ENCODE data around the gene FGF11. TPM values are rescaled to one million over a fixed set of nuclear protein-coding genes. Genes with fewer than 3 reads are reported as not detected.

FGF11 gene
- total and polyA plus RNA-seq, 2 experiments from 2014 or later, result 50.4 to 51.9 TPM

DNA sequence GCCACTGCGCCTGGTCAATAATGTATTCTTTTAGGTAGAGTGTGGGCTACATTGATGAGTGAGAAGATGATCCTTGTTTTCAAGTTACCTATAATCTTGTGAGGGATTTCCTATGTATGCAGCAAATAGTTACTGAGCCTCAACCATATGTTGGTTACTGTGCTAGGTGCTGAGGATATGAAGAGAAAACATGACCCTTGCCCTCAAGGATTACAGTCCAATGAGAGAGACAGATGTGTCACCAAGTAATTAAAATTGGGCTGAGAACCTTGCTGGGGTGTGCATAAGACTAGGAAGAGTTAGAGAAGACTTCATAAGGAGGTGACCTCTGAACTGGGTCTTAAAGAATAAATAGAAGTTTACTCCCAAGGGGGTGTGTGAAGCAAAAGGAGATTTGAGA, 52.3 kb downstream of the FGF11 start:
- peaks cover 4% of the 10 kb centered on the region for H3K36me3 ChIP-seq
- no peak for TF ChIP-seq CTCF (IDR thresholded peaks at IDR 0.05; ENCODE audit: low read depth, low read length)
- no peak for DNase-seq (ENCODE audit: low read depth in 1 of 2, low spot score in 1 of 2)

GRCh38 chr17:7493941-7494340, 54.6 kb downstream of the FGF11 start:
- peaks cover 22% of the 10 kb centered on the region for H3K36me3 ChIP-seq
- no peak overlapping the region for H3K27ac ChIP-seq
- TF ChIP-seq CTCF (IDR thresholded peaks at IDR 0.05; ENCODE audit: low read depth, low read length), result no peak
- H3K9me3 ChIP-seq (ENCODE audit: low read depth), result no peaks in the 10 kb centered on the region
- no peak overlapping the region for H3K4me3 ChIP-seq
- DNase-seq (ENCODE audit: low read depth in 1 of 2, low spot score in 1 of 2), result no peak
- no peaks in the 10 kb centered on the region for H3K4me1 ChIP-seq (ENCODE audit: low read depth)
- no peaks in the 10 kb centered on the region for H3K27me3 ChIP-seq

More for the DNA sequence above, 52.3 kb downstream of the FGF11 start:
- H3K4me1 ChIP-seq (ENCODE audit: low read depth), result peaks cover 3% of the 10 kb centered on the region
- no peak overlapping the region for H3K4me3 ChIP-seq
- no peaks in the 10 kb centered on the region for H3K9me3 ChIP-seq (ENCODE audit: low read depth)
- no peaks in the 10 kb centered on the region for H3K27me3 ChIP-seq
- no peak overlapping the region for H3K27ac ChIP-seq

Other genes starting within 250 kb of the FGF11 start
Only the 30 nearest of the 40 such genes appear.
- 76.0 and 78.3 TPM in 2 replicates for gene CTDNEP1, start 187.8 kb upstream of the FGF11 start, total RNA-seq
- 92.5 and 98.6 TPM in 2 replicates for gene CTDNEP1, start 187.8 kb upstream of the FGF11 start, polyA plus RNA-seq
- 54.5 and 68.8 TPM in 2 replicates for gene ELP5, start 187.3 kb upstream of the FGF11 start, total RNA-seq
- gene ELP5, start 187.3 kb upstream of the FGF11 start, polyA plus RNA-seq, result 62.3 and 82.9 TPM in 2 replicates
- gene CLDN7, start 177.0 kb upstream of the FGF11 start, total RNA-seq, result 0.32 and 0.51 TPM in 2 replicates
- 0.83 and 0.99 TPM in 2 replicates for gene CLDN7, start 177.0 kb upstream of the FGF11 start, polyA plus RNA-seq
- gene SLC2A4, start 157.8 kb upstream of the FGF11 start, total RNA-seq, result 36.3 and 42.6 TPM in 2 replicates
- 23.4 and 32.7 TPM in 2 replicates for gene SLC2A4, start 157.8 kb upstream of the FGF11 start, polyA plus RNA-seq
- 27.8 and 56.2 TPM in 2 replicates for gene YBX2, start 144.9 kb upstream of the FGF11 start, total RNA-seq
- gene YBX2, start 144.9 kb upstream of the FGF11 start, polyA plus RNA-seq, result 20.9 and 32.7 TPM in 2 replicates
- 319 and 545 TPM in 2 replicates for gene EIF5A, start 131.9 kb upstream of the FGF11 start, total RNA-seq
- gene EIF5A, start 131.9 kb upstream of the FGF11 start, polyA plus RNA-seq, result 719 and 988 TPM in 2 replicates
- gene GPS2, start 124.2 kb upstream of the FGF11 start, total RNA-seq, result 59.9 and 76.2 TPM in 2 replicates
- 68.7 and 97.4 TPM in 2 replicates for gene GPS2, start 124.2 kb upstream of the FGF11 start, polyA plus RNA-seq
- gene NEURL4, start 110.2 kb upstream of the FGF11 start, total RNA-seq, result 25.3 and 32.4 TPM in 2 replicates
- gene NEURL4, start 110.2 kb upstream of the FGF11 start, polyA plus RNA-seq, result 12.2 and 15.5 TPM in 2 replicates
- gene ACAP1, start 103.0 kb upstream of the FGF11 start, total RNA-seq, result 1.4 and 6.9 TPM in 2 replicates
- 25.9 and 32.1 TPM in 2 replicates for gene ACAP1, start 103.0 kb upstream of the FGF11 start, polyA plus RNA-seq
- gene KCTD11, start 87.3 kb upstream of the FGF11 start, total RNA-seq, result 15.9 and 18.4 TPM in 2 replicates
- 10.7 and 14.0 TPM in 2 replicates for gene KCTD11, start 87.3 kb upstream of the FGF11 start, polyA plus RNA-seq
- gene TMEM95, start 84.4 kb upstream of the FGF11 start, total RNA-seq, result not detected in 2 replicates
- gene TMEM95, start 84.4 kb upstream of the FGF11 start, polyA plus RNA-seq, result not detected in 2 replicates
- 1.3 and 2.6 TPM in 2 replicates for gene TNK1, start 58.4 kb upstream of the FGF11 start, total RNA-seq
- gene TNK1, start 58.4 kb upstream of the FGF11 start, polyA plus RNA-seq, result 2.9 and 4.3 TPM in 2 replicates
- gene PLSCR3, start 45.0 kb upstream of the FGF11 start, total RNA-seq, result 25.9 and 33.4 TPM in 2 replicates
- 39.1 and 40.3 TPM in 2 replicates for gene PLSCR3, start 45.0 kb upstream of the FGF11 start, polyA plus RNA-seq
- 85.4 and 122 TPM in 2 replicates for gene TMEM256, start 35.4 kb upstream of the FGF11 start, total RNA-seq
- 117 and 193 TPM in 2 replicates for gene TMEM256, start 35.4 kb upstream of the FGF11 start, polyA plus RNA-seq
- 14.8 and 26.3 TPM in 2 replicates for gene NLGN2, start 31.7 kb upstream of the FGF11 start, total RNA-seq
- 5.2 and 8.4 TPM in 2 replicates for gene NLGN2, start 31.7 kb upstream of the FGF11 start, polyA plus RNA-seq
- gene SPEM1, start 19.2 kb upstream of the FGF11 start, total RNA-seq, result not detected in 2 replicates
- gene SPEM1, start 19.2 kb upstream of the FGF11 start, polyA plus RNA-seq, result not detected in 2 replicates
- gene SPEM2, start 13.9 kb upstream of the FGF11 start, total RNA-seq, result not detected in 2 replicates
- not detected in 2 replicates for gene SPEM2, start 13.9 kb upstream of the FGF11 start, polyA plus RNA-seq
- gene SPEM3, start 10.7 kb upstream of the FGF11 start, total RNA-seq, result not detected in 2 replicates
- not detected in 2 replicates for gene SPEM3, start 10.7 kb upstream of the FGF11 start, polyA plus RNA-seq
- 10.7 and 12.1 TPM in 2 replicates for gene TMEM102, start 4.1 kb upstream of the FGF11 start, total RNA-seq
- 7.9 and 10.9 TPM in 2 replicates for gene TMEM102, start 4.1 kb upstream of the FGF11 start, polyA plus RNA-seq
- gene CHRNB1, start 5.5 kb downstream of the FGF11 start, total RNA-seq, result 8.5 and 14.0 TPM in 2 replicates
- gene CHRNB1, start 5.5 kb downstream of the FGF11 start, polyA plus RNA-seq, result 28.6 and 34.5 TPM in 2 replicates
- 28.5 and 40.4 TPM in 2 replicates for gene ZBTB4, start 40.1 kb downstream of the FGF11 start, total RNA-seq
- 17.9 and 26.6 TPM in 2 replicates for gene ZBTB4, start 40.1 kb downstream of the FGF11 start, polyA plus RNA-seq
- gene SLC35G6, start 41.9 kb downstream of the FGF11 start, total RNA-seq, result not detected in 2 replicates
- 0.10 and 1.9 TPM in 2 replicates for gene SLC35G6, start 41.9 kb downstream of the FGF11 start, polyA plus RNA-seq
- gene POLR2A, start 44.9 kb downstream of the FGF11 start, total RNA-seq, result 40.7 and 41.3 TPM in 2 replicates
- gene POLR2A, start 44.9 kb downstream of the FGF11 start, polyA plus RNA-seq, result 53.8 and 62.3 TPM in 2 replicates
- 4.1 and 11.7 TPM in 2 replicates for gene TNFSF12, start 109.5 kb downstream of the FGF11 start, total RNA-seq
- gene TNFSF12, start 109.5 kb downstream of the FGF11 start, polyA plus RNA-seq, result 3.2 and 6.7 TPM in 2 replicates
- 3.1 and 7.4 TPM in 2 replicates for gene TNFSF13, start 119.2 kb downstream of the FGF11 start, total RNA-seq
- 2.5 and 3.9 TPM in 2 replicates for gene TNFSF13, start 119.2 kb downstream of the FGF11 start, polyA plus RNA-seq
- 71.5 and 78.9 TPM in 2 replicates for gene SENP3, start 122.4 kb downstream of the FGF11 start, total RNA-seq
- gene SENP3, start 122.4 kb downstream of the FGF11 start, polyA plus RNA-seq, result 43.4 and 45.0 TPM in 2 replicates
- 0.35 and 0.39 TPM in 2 replicates for gene CD68, start 140.1 kb downstream of the FGF11 start, total RNA-seq
- 0.23 TPM in 1 of 2 replicates, not detected in the other for gene CD68, start 140.1 kb downstream of the FGF11 start, polyA plus RNA-seq
- gene MPDU1, start 144.3 kb downstream of the FGF11 start, total RNA-seq, result 90.9 and 128 TPM in 2 replicates
- 63.6 and 86.9 TPM in 2 replicates for gene MPDU1, start 144.3 kb downstream of the FGF11 start, polyA plus RNA-seq
- gene SOX15, start 150.6 kb downstream of the FGF11 start, total RNA-seq, result 5.4 and 6.5 TPM in 2 replicates
- 5.3 and 5.9 TPM in 2 replicates for gene SOX15, start 150.6 kb downstream of the FGF11 start, polyA plus RNA-seq
- 65.0 and 69.2 TPM in 2 replicates for gene FXR2, start 175.4 kb downstream of the FGF11 start, total RNA-seq
- gene FXR2, start 175.4 kb downstream of the FGF11 start, polyA plus RNA-seq, result 60.5 and 65.5 TPM in 2 replicates